Endothelial cell (in vitro differentiated cells): ENCODE measurements around the gene TNRC6B. TPM values are rescaled to one million over a fixed set of nuclear protein-coding genes. Genes with fewer than 3 reads are reported as not detected.

Source experiments
- DNase-seq: peaks from one replicate; pipeline ENCODE4 v3.0.0; 2021; ENCODE audit warnings: low spot score
- H3K27ac Mint-ChIP-seq: one replicate; pipeline ENCODE4 v1.8.0; 2021; ENCODE audit warnings: mixed read lengths, inconsistent platforms; ENCODE audit not compliant: unreplicated experiment
- H3K27me3 Mint-ChIP-seq: one replicate; pipeline ENCODE4 v1.8.0; 2021; ENCODE audit warnings: mild to moderate bottlenecking, moderate library complexity, mixed read lengths, inconsistent platforms; ENCODE audit not compliant: unreplicated experiment
- H3K36me3 Mint-ChIP-seq: one replicate; pipeline ENCODE4 v1.8.0; 2021; ENCODE audit warnings: mild to moderate bottlenecking, low read depth, mixed read lengths, inconsistent platforms; ENCODE audit not compliant: unreplicated experiment
- H3K4me1 Mint-ChIP-seq: one replicate; pipeline ENCODE4 v1.8.0; 2021; ENCODE audit warnings: mild to moderate bottlenecking, mixed read lengths, inconsistent platforms; ENCODE audit not compliant: unreplicated experiment
- H3K4me3 Mint-ChIP-seq: one replicate; pipeline ENCODE4 v1.8.0; 2021; ENCODE audit warnings: mild to moderate bottlenecking, mixed read lengths, inconsistent platforms; ENCODE audit not compliant: unreplicated experiment
- H3K9me3 Mint-ChIP-seq: one replicate; pipeline ENCODE4 v1.8.0; 2021; ENCODE audit warnings: mixed read lengths, inconsistent platforms; ENCODE audit not compliant: unreplicated experiment
- long read RNA-seq: library from polyadenylated mRNA; unstranded; transcript quantifications from one replicate; pipeline ENCODE4 v2.0.0, GENCODE V29; 2020; ENCODE audit not compliant: unreplicated experiment
- total RNA-seq: library from RNA; stranded (reverse); fragmentation: NEBNext Ultra II Directional; extraction: Animal tissue kit (Norgen Biotek cat#: 25700); gene quantifications from one replicate; pipeline ENCODE4 v1.2.1, GENCODE V29; 2021; ENCODE audit not compliant: unreplicated experiment
- TF ChIP-seq, protein P1 (sequence below): fragments of 200-600 bp; sonication (generic); IDR thresholded peaks from one replicate; pipeline ENCODE4 v1.5.0; 2021; ENCODE audit warnings: antibody characterized with exemption; ENCODE audit not compliant: unreplicated experiment

TNRC6B gene, protein sequence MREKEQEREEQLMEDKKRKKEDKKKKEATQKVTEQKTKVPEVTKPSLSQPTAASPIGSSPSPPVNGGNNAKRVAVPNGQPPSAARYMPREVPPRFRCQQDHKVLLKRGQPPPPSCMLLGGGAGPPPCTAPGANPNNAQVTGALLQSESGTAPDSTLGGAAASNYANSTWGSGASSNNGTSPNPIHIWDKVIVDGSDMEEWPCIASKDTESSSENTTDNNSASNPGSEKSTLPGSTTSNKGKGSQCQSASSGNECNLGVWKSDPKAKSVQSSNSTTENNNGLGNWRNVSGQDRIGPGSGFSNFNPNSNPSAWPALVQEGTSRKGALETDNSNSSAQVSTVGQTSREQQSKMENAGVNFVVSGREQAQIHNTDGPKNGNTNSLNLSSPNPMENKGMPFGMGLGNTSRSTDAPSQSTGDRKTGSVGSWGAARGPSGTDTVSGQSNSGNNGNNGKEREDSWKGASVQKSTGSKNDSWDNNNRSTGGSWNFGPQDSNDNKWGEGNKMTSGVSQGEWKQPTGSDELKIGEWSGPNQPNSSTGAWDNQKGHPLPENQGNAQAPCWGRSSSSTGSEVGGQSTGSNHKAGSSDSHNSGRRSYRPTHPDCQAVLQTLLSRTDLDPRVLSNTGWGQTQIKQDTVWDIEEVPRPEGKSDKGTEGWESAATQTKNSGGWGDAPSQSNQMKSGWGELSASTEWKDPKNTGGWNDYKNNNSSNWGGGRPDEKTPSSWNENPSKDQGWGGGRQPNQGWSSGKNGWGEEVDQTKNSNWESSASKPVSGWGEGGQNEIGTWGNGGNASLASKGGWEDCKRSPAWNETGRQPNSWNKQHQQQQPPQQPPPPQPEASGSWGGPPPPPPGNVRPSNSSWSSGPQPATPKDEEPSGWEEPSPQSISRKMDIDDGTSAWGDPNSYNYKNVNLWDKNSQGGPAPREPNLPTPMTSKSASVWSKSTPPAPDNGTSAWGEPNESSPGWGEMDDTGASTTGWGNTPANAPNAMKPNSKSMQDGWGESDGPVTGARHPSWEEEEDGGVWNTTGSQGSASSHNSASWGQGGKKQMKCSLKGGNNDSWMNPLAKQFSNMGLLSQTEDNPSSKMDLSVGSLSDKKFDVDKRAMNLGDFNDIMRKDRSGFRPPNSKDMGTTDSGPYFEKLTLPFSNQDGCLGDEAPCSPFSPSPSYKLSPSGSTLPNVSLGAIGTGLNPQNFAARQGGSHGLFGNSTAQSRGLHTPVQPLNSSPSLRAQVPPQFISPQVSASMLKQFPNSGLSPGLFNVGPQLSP (N-terminal part only)
- 53.4 TPM for total RNA-seq
- long read RNA-seq, partial matches to known transcripts: 7 of 12 reads
- long read RNA-seq, other reads (novel, unspliced or antisense): 5 of 12 reads

- TF ChIP-seq, protein P1, sequence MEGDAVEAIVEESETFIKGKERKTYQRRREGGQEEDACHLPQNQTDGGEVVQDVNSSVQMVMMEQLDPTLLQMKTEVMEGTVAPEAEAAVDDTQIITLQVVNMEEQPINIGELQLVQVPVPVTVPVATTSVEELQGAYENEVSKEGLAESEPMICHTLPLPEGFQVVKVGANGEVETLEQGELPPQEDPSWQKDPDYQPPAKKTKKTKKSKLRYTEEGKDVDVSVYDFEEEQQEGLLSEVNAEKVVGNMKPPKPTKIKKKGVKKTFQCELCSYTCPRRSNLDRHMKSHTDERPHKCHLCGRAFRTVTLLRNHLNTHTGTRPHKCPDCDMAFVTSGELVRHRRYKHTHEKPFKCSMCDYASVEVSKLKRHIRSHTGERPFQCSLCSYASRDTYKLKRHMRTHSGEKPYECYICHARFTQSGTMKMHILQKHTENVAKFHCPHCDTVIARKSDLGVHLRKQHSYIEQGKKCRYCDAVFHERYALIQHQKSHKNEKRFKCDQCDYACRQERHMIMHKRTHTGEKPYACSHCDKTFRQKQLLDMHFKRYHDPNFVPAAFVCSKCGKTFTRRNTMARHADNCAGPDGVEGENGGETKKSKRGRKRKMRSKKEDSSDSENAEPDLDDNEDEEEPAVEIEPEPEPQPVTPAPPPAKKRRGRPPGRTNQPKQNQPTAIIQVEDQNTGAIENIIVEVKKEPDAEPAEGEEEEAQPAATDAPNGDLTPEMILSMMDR: no peak
- peak; percentile 59 for DNase-seq
- peaks cover 4% of the 10 kb centered on the region for H3K36me3 Mint-ChIP-seq
- H3K27ac Mint-ChIP-seq: peak within 1 kb of the TSS; percentile 93
- peaks cover 4% of the 10 kb centered on the region for H3K27me3 Mint-ChIP-seq
- H3K9me3 Mint-ChIP-seq: no peaks in the 10 kb centered on the region
- H3K4me1 Mint-ChIP-seq: peaks cover 40% of the 10 kb centered on the region
- peak within 1 kb of the TSS; percentile 94 for H3K4me3 Mint-ChIP-seq
These were observed at the start of gene TNRC6B for GRCh38 chr22:40177738-40178416. TNRC6B (plus strand) TSS chr22:40177925; CDS start chr22:40178136, 211 bp downstream.

DNA sequence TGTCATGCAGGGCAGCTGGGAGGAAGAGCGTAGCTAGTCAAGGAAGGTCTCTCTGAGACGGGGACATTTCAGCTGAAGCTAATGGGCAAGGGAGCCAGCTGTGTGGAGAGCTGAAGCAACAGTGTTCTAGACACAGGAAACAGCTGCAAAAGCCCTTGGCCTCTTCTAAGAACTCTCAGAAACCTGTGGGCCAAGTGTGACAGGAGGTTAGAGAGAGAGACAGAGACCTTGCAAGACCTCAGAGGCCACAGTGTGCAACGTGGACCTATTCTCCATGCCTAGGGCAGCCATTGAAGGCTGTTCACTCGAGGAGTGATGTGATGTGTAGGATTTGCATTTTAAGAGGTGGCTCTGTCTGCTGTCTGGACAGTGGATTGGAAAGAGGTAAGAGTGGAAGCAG lies 48.7 kb upstream of the TNRC6B start:
- no peak overlapping the region for H3K4me3 Mint-ChIP-seq
- H3K4me1 Mint-ChIP-seq: peaks cover 11% of the 10 kb centered on the region
- no peaks in the 10 kb centered on the region for H3K9me3 Mint-ChIP-seq
- H3K36me3 Mint-ChIP-seq: peaks cover 11% of the 10 kb centered on the region
- DNase-seq: no peak
- TF ChIP-seq, protein P1: no peak
- no peak overlapping the region for H3K27ac Mint-ChIP-seq
- peaks cover 2% of the 10 kb centered on the region for H3K27me3 Mint-ChIP-seq

- Mint-ChIP-seq H3K36me3 (no peaks in the 10 kb centered on the region), H3K4me1 (no peaks in the 10 kb centered on the region)
These were observed 40.6 kb upstream of the TNRC6B start for GRCh38 chr22:40137132-40137531.

DNA sequence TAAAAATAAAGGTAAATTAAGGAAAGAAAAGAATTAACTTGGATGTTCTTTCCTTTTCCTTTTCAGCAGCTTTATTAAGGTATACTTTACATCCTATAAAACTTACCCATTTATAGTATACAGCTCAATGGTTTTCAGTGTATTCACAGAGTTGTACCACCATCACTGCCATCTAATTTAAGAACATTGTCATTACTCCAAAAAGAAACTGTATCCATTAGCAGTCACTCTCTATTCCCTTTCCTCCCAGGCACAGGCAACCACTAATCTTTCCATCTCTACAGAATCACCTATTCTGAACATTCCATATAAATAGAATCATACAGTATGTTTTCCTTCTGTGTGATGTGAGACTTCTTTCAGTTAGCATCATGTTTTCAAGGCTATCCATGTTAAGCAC lies 38.9 kb upstream of the TNRC6B start:
- Mint-ChIP-seq H3K27ac (no peak overlapping the region), H3K27me3 (no peaks in the 10 kb centered on the region)
- DNase-seq: no peak

More at GRCh38 chr22:40137132-40137531, 40.6 kb upstream of the TNRC6B start:
- no peak overlapping the region for H3K27ac Mint-ChIP-seq
- TF ChIP-seq, protein P1: no peak
- DNase-seq: no peak
- H3K27me3 Mint-ChIP-seq: no peaks in the 10 kb centered on the region
- H3K9me3 Mint-ChIP-seq: no peaks in the 10 kb centered on the region
- H3K4me3 Mint-ChIP-seq: no peak overlapping the region

More for the DNA sequence above, 38.9 kb upstream of the TNRC6B start:
- H3K4me3 Mint-ChIP-seq: no peak overlapping the region
- H3K36me3 Mint-ChIP-seq: no peaks in the 10 kb centered on the region
- H3K9me3 Mint-ChIP-seq: no peaks in the 10 kb centered on the region
- TF ChIP-seq, protein P1: no peak
- H3K4me1 Mint-ChIP-seq: no peaks in the 10 kb centered on the region
